HEK293 (cell line): Measurements from ENCODE around the gene PIANP.
A peak's percentile ranks its signal among the peaks of the same experiment; 100 is the strongest.

Source experiments
- GLI2 ChIP-seq: fragments of 450-650 bp; formaldehyde crosslinking; IDR thresholded peaks from 2 replicates; pipeline ENCODE4; 2017; ENCODE audit warnings: missing biosample characterization, missing genetic modification characterization, low read depth, borderline replicate concordance
- KLF1 ChIP-seq: fragments of 450-650 bp; formaldehyde crosslinking; IDR thresholded peaks from 2 replicates; pipeline ENCODE4 v1.5.1; 2016; ENCODE audit warnings: missing biosample characterization, missing genetic modification characterization
- KLF8 ChIP-seq: fragments of 450-650 bp; formaldehyde crosslinking; IDR thresholded peaks from 2 replicates; pipeline ENCODE4 v1.5.1; 2016; ENCODE audit warnings: missing biosample characterization, missing genetic modification characterization
- MZF1 ChIP-seq: fragments of 450-650 bp; formaldehyde crosslinking; IDR thresholded peaks from 2 replicates; pipeline ENCODE4 v1.5.1; 2017; ENCODE audit warnings: missing biosample characterization, missing genetic modification characterization, borderline replicate concordance
- SP7 ChIP-seq: fragments of 450-650 bp; formaldehyde crosslinking; IDR thresholded peaks from 2 replicates; pipeline ENCODE4 v1.5.1; 2016; ENCODE audit warnings: missing biosample characterization, missing genetic modification characterization
- TSHZ1 ChIP-seq: fragments of 450-650 bp; formaldehyde crosslinking; IDR thresholded peaks from 2 replicates; pipeline ENCODE4 v1.5.1; 2016; ENCODE audit warnings: missing biosample characterization, missing genetic modification characterization, borderline replicate concordance
- ZBTB21 ChIP-seq: fragments of 450-650 bp; formaldehyde crosslinking; IDR thresholded peaks from 2 replicates; pipeline ENCODE4 v1.5.1; 2017; ENCODE audit warnings: missing biosample characterization, missing genetic modification characterization
- ZNF138 ChIP-seq: fragments of 450-650 bp; formaldehyde crosslinking; IDR thresholded peaks from 2 replicates; pipeline ENCODE4 v1.5.1; 2016; ENCODE audit warnings: missing biosample characterization, missing genetic modification characterization, borderline replicate concordance
- ZNF140 ChIP-seq: fragments of 450-650 bp; formaldehyde crosslinking; IDR thresholded peaks from 2 replicates; pipeline ENCODE4 v1.5.1; 2016; ENCODE audit warnings: missing biosample characterization, missing genetic modification characterization
- ZNF274 ChIP-seq, 2 experiments: fragments of 200-500 bp in 1 of 2; fragments of 450-650 bp in 1 of 2; sonication (Bioruptor generic) in 1 of 2; formaldehyde crosslinking in 1 of 2; IDR thresholded peaks; 2 replicates each; pipeline versions ENCODE4 v1.5.1 to v1.6.1; 2014 to 2016; ENCODE audit warnings: borderline replicate concordance in 1 of 2, inconsistent platforms in 1 of 2, low read length in 1 of 2, missing biosample characterization in 1 of 2, missing genetic modification characterization in 1 of 2
- ZNF292 ChIP-seq: fragments of 450-650 bp; formaldehyde crosslinking; IDR thresholded peaks from 2 replicates; pipeline ENCODE4 v1.5.1; 2016; ENCODE audit warnings: low read depth, missing biosample characterization, missing genetic modification characterization, borderline replicate concordance
- ZNF394 ChIP-seq: fragments of 450-650 bp; formaldehyde crosslinking; IDR thresholded peaks from 2 replicates; pipeline ENCODE4 v1.5.1; 2016; ENCODE audit warnings: missing biosample characterization, missing genetic modification characterization, mild to moderate bottlenecking, moderate library complexity, borderline replicate concordance
- ZNF426 ChIP-seq: fragments of 450-650 bp; formaldehyde crosslinking; IDR thresholded peaks from 2 replicates; pipeline ENCODE4 v1.5.1; 2017; ENCODE audit warnings: missing biosample characterization, missing genetic modification characterization, mild to moderate bottlenecking, inconsistent platforms, moderate library complexity
- ZNF433 ChIP-seq: fragments of 450-650 bp; formaldehyde crosslinking; IDR thresholded peaks from 2 replicates; pipeline ENCODE4 v1.5.1; 2016; ENCODE audit warnings: missing biosample characterization, missing genetic modification characterization, low read depth
- ZNF510 ChIP-seq: fragments of 450-650 bp; formaldehyde crosslinking; IDR thresholded peaks from 2 replicates; pipeline ENCODE4 v1.5.1; 2018; ENCODE audit warnings: mild to moderate bottlenecking, missing genetic modification characterization, missing biosample characterization; ENCODE audit not compliant: insufficient replicate concordance
- ZNF544 ChIP-seq: fragments of 450-650 bp; formaldehyde crosslinking; IDR thresholded peaks from 2 replicates; pipeline ENCODE4 v1.5.0; 2017; ENCODE audit warnings: missing biosample characterization, missing genetic modification characterization
- ZNF596 ChIP-seq: fragments of 450-650 bp; IDR thresholded peaks from 2 replicates; pipeline ENCODE4 v1.5.0; 2018; ENCODE audit warnings: missing biosample characterization, mild to moderate bottlenecking, missing genetic modification characterization, moderate library complexity
- ZNF610 ChIP-seq: fragments of 450-650 bp; formaldehyde crosslinking; IDR thresholded peaks from 2 replicates; pipeline ENCODE4 v1.5.1; 2016; ENCODE audit warnings: missing biosample characterization, missing genetic modification characterization, borderline replicate concordance
- ZNF624 ChIP-seq: fragments of 450-650 bp; formaldehyde crosslinking; IDR thresholded peaks from 2 replicates; pipeline ENCODE4 v1.5.1; 2017; ENCODE audit warnings: missing biosample characterization, missing genetic modification characterization
- ZNF658 ChIP-seq: fragments of 450-650 bp; formaldehyde crosslinking; IDR thresholded peaks from 2 replicates; pipeline ENCODE4; 2016; ENCODE audit warnings: missing biosample characterization, missing genetic modification characterization
- ZNF776 ChIP-seq: fragments of 450-650 bp; formaldehyde crosslinking; IDR thresholded peaks from 2 replicates; pipeline ENCODE4 v1.5.0; 2017; ENCODE audit warnings: missing biosample characterization, missing genetic modification characterization, borderline replicate concordance
- ZNF791 ChIP-seq: fragments of 450-650 bp; formaldehyde crosslinking; IDR thresholded peaks from 2 replicates; pipeline ENCODE4 v1.5.1; 2016; ENCODE audit warnings: missing biosample characterization, missing genetic modification characterization
- ZNF843 ChIP-seq: fragments of 450-650 bp; formaldehyde crosslinking; IDR thresholded peaks from 2 replicates; pipeline ENCODE4 v1.5.1; 2016; ENCODE audit warnings: missing biosample characterization, missing genetic modification characterization
- ZSCAN23 ChIP-seq: fragments of 450-650 bp; formaldehyde crosslinking; IDR thresholded peaks from 2 replicates; pipeline ENCODE4 v1.5.1; 2016; ENCODE audit warnings: missing biosample characterization, missing genetic modification characterization
- TF ChIP-seq, protein P1 (sequence below): fragments of 450-650 bp; formaldehyde crosslinking; IDR thresholded peaks from 2 replicates; pipeline ENCODE4 v1.5.0; 2017; ENCODE audit warnings: missing biosample characterization, missing genetic modification characterization, borderline replicate concordance
- TF ChIP-seq, protein P2 (sequence below): fragments of 450-650 bp; formaldehyde crosslinking; IDR thresholded peaks from 2 replicates; pipeline ENCODE4; 2016; ENCODE audit warnings: missing biosample characterization, missing genetic modification characterization
- TF ChIP-seq, protein P3 (sequence below): fragments of 450-650 bp; IDR thresholded peaks from 2 replicates; pipeline ENCODE4 v1.5.1; 2018; ENCODE audit warnings: missing biosample characterization, mild to moderate bottlenecking, missing genetic modification characterization
- TF ChIP-seq, protein P4 (sequence below): fragments of 450-650 bp; formaldehyde crosslinking; IDR thresholded peaks from 2 replicates; pipeline ENCODE4 v1.5.1; 2017; ENCODE audit warnings: missing biosample characterization, missing genetic modification characterization

Gene PIANP

DNA sequence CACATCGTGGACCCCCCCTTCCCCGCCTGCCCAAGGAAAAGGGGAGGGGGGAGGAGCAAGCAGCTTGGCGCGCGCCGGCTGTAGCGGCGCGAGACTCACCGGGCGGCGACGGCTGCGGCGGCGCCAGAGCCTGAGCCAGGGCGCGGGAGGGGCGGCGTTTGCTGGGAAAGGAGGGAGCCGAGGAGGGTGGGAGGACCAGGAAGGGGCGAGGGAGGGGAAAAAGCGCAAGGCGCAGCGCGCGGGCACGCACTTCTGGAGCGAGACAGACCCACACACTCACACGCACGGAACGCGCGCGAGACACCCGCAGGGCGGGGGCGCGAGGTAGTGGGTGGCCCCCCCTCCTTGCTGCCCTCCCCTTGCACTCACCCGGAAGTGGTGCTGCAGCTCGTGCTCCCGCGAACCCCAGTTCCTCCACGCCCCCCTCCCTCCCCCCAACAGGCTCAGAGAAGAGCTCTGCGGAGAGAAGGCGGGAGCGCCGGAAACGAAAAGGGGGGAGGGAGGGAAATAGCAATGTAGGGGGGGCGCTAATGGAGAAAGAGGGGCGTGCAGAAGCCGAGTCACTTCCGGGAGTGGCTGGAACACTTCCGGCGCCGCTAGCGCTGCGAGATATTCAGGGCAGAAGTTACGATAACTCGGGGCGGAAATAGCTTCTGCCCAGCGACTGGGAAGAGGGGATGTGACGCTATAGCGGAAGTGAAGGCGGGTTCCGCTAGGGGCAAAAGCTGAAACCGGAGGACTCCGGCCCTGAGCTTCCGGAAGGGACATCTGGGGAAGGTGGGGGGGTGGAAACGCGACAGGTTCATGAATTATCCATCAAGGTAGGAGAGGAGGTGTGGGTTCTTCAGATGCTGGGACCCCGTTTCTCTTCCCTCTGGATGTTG is 11.4 kb downstream of the PIANP start, which contains the start of gene ZNF384 (continued):
- TF ChIP-seq ZNF624 (tag by site-specific recombination) (no peak), ZNF274 (IDR thresholded peaks at IDR 0.05; ENCODE audit: low read length) (no peak), ZNF274 (tag by site-specific recombination; IDR thresholded peaks at IDR 0.05; ENCODE audit: borderline replicate concordance) (no peak), ZBTB21 (tag by site-specific recombination) (peak; percentile 98), MZF1 (0 out of 2 replicates have a peak, but pooled peaks have one; percentile 26), TSHZ1 (0 out of 2 replicates have a peak, but pooled peaks have one; percentile 9), ZNF426 (tag by site-specific recombination) (no peak), KLF8 (peak; percentile 96), ZNF292 (tag by site-specific recombination) (no peak), ZNF140 (tag by site-specific recombination) (no peak), ZNF843 (tag by site-specific recombination) (peak; percentile 75; the same call in 1 of the 2 replicates), SP7 (peak; percentile 86; the same call in 1 of the 2 replicates), KLF1 (peak; percentile 80; the same call in 1 of the 2 replicates), ZNF433 (tag by site-specific recombination) (no peak), GLI2 (no peak), ZNF394 (tag by site-specific recombination) (no peak; the same call in 1 of the 2 replicates), ZNF791 (peak; percentile 32; the same call in 1 of the 2 replicates), ZNF138 (tag by site-specific recombination) (no peak), ZNF544 (tag by site-specific recombination) (no peak), ZNF510 (tag by site-specific recombination) (no peak), ZSCAN23 (tag by site-specific recombination) (peak; percentile 78; the same call in 1 of the 2 replicates), ZNF658 (tag by site-specific recombination) (no peak), ZNF596 (no peak), ZNF610 (tag by site-specific recombination) (peak; percentile 93), ZNF776 (no peak)
- TF ChIP-seq, protein P1, sequence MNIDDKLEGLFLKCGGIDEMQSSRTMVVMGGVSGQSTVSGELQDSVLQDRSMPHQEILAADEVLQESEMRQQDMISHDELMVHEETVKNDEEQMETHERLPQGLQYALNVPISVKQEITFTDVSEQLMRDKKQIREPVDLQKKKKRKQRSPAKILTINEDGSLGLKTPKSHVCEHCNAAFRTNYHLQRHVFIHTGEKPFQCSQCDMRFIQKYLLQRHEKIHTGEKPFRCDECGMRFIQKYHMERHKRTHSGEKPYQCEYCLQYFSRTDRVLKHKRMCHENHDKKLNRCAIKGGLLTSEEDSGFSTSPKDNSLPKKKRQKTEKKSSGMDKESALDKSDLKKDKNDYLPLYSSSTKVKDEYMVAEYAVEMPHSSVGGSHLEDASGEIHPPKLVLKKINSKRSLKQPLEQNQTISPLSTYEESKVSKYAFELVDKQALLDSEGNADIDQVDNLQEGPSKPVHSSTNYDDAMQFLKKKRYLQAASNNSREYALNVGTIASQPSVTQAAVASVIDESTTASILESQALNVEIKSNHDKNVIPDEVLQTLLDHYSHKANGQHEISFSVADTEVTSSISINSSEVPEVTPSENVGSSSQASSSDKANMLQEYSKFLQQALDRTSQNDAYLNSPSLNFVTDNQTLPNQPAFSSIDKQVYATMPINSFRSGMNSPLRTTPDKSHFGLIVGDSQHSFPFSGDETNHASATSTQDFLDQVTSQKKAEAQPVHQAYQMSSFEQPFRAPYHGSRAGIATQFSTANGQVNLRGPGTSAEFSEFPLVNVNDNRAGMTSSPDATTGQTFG: no peak
- TF ChIP-seq, protein P2, sequence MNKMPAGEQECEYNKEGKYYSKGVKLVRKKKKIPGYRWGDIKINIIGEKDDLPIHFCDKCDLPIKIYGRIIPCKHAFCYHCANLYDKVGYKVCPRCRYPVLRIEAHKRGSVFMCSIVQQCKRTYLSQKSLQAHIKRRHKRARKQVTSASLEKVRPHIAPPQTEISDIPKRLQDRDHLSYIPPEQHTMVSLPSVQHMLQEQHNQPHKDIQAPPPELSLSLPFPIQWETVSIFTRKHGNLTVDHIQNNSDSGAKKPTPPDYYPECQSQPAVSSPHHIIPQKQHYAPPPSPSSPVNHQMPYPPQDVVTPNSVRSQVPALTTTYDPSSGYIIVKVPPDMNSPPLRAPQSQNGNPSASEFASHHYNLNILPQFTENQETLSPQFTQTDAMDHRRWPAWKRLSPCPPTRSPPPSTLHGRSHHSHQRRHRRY: peak; percentile 81; the same call in 1 of the 2 replicates
- TF ChIP-seq, protein P3, sequence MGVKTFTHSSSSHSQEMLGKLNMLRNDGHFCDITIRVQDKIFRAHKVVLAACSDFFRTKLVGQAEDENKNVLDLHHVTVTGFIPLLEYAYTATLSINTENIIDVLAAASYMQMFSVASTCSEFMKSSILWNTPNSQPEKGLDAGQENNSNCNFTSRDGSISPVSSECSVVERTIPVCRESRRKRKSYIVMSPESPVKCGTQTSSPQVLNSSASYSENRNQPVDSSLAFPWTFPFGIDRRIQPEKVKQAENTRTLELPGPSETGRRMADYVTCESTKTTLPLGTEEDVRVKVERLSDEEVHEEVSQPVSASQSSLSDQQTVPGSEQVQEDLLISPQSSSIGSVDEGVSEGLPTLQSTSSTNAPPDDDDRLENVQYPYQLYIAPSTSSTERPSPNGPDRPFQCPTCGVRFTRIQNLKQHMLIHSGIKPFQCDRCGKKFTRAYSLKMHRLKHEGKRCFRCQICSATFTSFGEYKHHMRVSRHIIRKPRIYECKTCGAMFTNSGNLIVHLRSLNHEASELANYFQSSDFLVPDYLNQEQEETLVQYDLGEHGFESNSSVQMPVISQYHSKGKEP (tag by site-specific recombination): no peak
- TF ChIP-seq, protein P4, sequence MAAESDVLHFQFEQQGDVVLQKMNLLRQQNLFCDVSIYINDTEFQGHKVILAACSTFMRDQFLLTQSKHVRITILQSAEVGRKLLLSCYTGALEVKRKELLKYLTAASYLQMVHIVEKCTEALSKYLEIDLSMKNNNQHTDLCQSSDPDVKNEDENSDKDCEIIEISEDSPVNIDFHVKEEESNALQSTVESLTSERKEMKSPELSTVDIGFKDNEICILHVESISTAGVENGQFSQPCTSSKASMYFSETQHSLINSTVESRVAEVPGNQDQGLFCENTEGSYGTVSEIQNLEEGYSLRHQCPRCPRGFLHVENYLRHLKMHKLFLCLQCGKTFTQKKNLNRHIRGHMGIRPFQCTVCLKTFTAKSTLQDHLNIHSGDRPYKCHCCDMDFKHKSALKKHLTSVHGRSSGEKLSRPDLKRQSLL: peak; percentile 78
